HFFc6 (cell line): ENCODE measurements around the gene UIMC1. TPM values are rescaled to one million over a fixed set of nuclear protein-coding genes. Genes with fewer than 3 reads are reported as not detected.

Experiments
- DNase-seq: peaks from one replicate; pipeline ENCODE4 v3.0.0-alpha.2; 2018
- H3K27ac Mint-ChIP-seq: 2 replicates; pipeline ENCODE4 v1.8.0; 2020; ENCODE audit warnings: mild to moderate bottlenecking, mixed read lengths
- H3K27me3 Mint-ChIP-seq: 2 replicates; pipeline ENCODE4 v1.8.0; 2021; ENCODE audit warnings: mild to moderate bottlenecking, moderate library complexity, mixed read lengths; ENCODE audit not compliant: insufficient read depth
- H3K36me3 Mint-ChIP-seq: 2 replicates; pipeline ENCODE4 v1.8.0; 2021; ENCODE audit warnings: low read depth, mixed read lengths
- H3K4me1 Mint-ChIP-seq: 2 replicates; pipeline ENCODE4 v1.8.0; 2020; ENCODE audit warnings: low read depth, mixed read lengths
- H3K4me3 Mint-ChIP-seq: 2 replicates; pipeline ENCODE4 v1.8.0; 2020; ENCODE audit warnings: mild to moderate bottlenecking, moderate library complexity, mixed read lengths
- H3K9me3 Mint-ChIP-seq: 2 replicates; pipeline ENCODE4 v1.8.0; 2020; ENCODE audit warnings: mild to moderate bottlenecking, mixed read lengths
- CTCF ChIP-seq: fragments of 200-600 bp; sonication (generic); IDR thresholded peaks from 2 replicates; pipeline ENCODE4 v1.5.0; 2021; ENCODE audit warnings: antibody characterized with exemption, mild to moderate bottlenecking
- total RNA-seq, 6 experiments: library from RNA; stranded (reverse); fragmentation: NEBNext Ultra II Directional; extraction: Animal tissue kit (Norgen Biotek cat#: 25700); gene quantifications; 2 replicates in 1 of 6; 3 replicates in 5 of 6; pipeline ENCODE4 v1.2.3, GENCODE V29; 2021

The UIMC1 gene
- total RNA-seq, 6 experiments from 2014 or later, result 19.8 to 34.4 (median 23.6) TPM

- peaks cover 2% of the 10 kb centered on the region; the same call in 1 of the 2 replicates for H3K27me3 Mint-ChIP-seq
- peak overlapping the region; percentile 98 for H3K27ac Mint-ChIP-seq
- peaks cover 35% of the 10 kb centered on the region for H3K4me1 Mint-ChIP-seq
- no peak for DNase-seq
- no peaks in the 10 kb centered on the region for H3K9me3 Mint-ChIP-seq
- no peak for TF ChIP-seq CTCF
- H3K36me3 Mint-ChIP-seq, result peaks cover 15% of the 10 kb centered on the region
- peak overlapping the region; percentile 100 for H3K4me3 Mint-ChIP-seq
These were observed 16.7 kb upstream of the UIMC1 start for GRCh38 chr5:177023303-177023664.

- peaks cover 15% of the 10 kb centered on the region for H3K36me3 Mint-ChIP-seq
These were observed 16.1 kb upstream of the UIMC1 start, which contains the start of gene ZNF346 for GRCh38 chr5:177022386-177023302. TSS of gene ZNF346 (plus strand) at chr5:177022696. CDS start at chr5:177022739, 43 bp downstream.

GRCh38 chr5:177020033-177020432 is 13.5 kb upstream of the UIMC1 start:
- no peak for TF ChIP-seq CTCF
- Mint-ChIP-seq H3K27me3 (peaks cover 2% of the 10 kb centered on the region; the same call in 1 of the 2 replicates), H3K9me3 (no peaks in the 10 kb centered on the region), H3K4me3 (no peak overlapping the region), H3K36me3 (peaks cover 8% of the 10 kb centered on the region; the same call in 1 of the 2 replicates), H3K27ac (no peak overlapping the region), H3K4me1 (peaks cover 29% of the 10 kb centered on the region)
- DNase-seq, result no peak

More at GRCh38 chr5:177022386-177023302, 16.1 kb upstream of the UIMC1 start, which contains the start of gene ZNF346:
- Mint-ChIP-seq H3K4me3 (peak within 1 kb of the TSS; percentile 100), H3K27me3 (peaks cover 2% of the 10 kb centered on the region; the same call in 1 of the 2 replicates), H3K4me1 (peaks cover 35% of the 10 kb centered on the region), H3K27ac (peak within 1 kb of the TSS; percentile 98), H3K9me3 (no peaks in the 10 kb centered on the region)
- DNase-seq, result peak; percentile 87
- TF ChIP-seq CTCF, result peak; percentile 75

GRCh38 chr5:177018341-177018740 is 11.8 kb upstream of the UIMC1 start:
- H3K36me3 Mint-ChIP-seq, result no peaks in the 10 kb centered on the region
- no peak overlapping the region for H3K27ac Mint-ChIP-seq
- no peak for TF ChIP-seq CTCF
- no peak overlapping the region for H3K4me3 Mint-ChIP-seq
- DNase-seq, result no peak
- no peaks in the 10 kb centered on the region for H3K9me3 Mint-ChIP-seq
- H3K27me3 Mint-ChIP-seq, result no peaks in the 10 kb centered on the region
- H3K4me1 Mint-ChIP-seq, result peaks cover 22% of the 10 kb centered on the region

- TF ChIP-seq CTCF, result no peak
- Mint-ChIP-seq H3K27ac (no peak overlapping the region), H3K36me3 (no peaks in the 10 kb centered on the region), H3K27me3 (no peaks in the 10 kb centered on the region), H3K9me3 (no peaks in the 10 kb centered on the region), H3K4me3 (no peak overlapping the region), H3K4me1 (peaks cover 12% of the 10 kb centered on the region)
- DNase-seq, result no peak
These were observed 8.6 kb upstream of the UIMC1 start for GRCh38 chr5:177015156-177015555.
